Endothelial cell of umbilical vein (primary cell): ENCODE measurements around the gene AMH. TPM values are rescaled to one million over a fixed set of nuclear protein-coding genes. Genes with fewer than 3 reads are reported as not detected.

Source experiments
- BruUV-seq: library from RNA; stranded (reverse); fragments of 400-500 nt; replicated peaks from 2 replicates; lab custom pipeline; 2021; lab: Mats Ljungman, UMichigan
- CTCF ChIA-PET: fragments of 300-600, 350-600 bp; sonication (Branson Sonifier 250); formaldehyde crosslinking; loops from one replicate; lab custom pipeline; 2021; ENCODE audit warnings: antibody characterized with exemption, inconsistent platforms; lab: Charles Lee
- POLR2A ChIA-PET: fragments of 300-600, 350-600 bp; sonication (Branson Sonifier 250); formaldehyde crosslinking; loops from one replicate; lab custom pipeline; 2021; ENCODE audit warnings: antibody characterized with exemption, inconsistent platforms; lab: Charles Lee
- DNase-seq: peaks from one replicate; pipeline ENCODE4 v3.0.0-alpha.2; 2011; ENCODE audit warnings: low read depth, low spot score
- FAIRE-seq: peaks from 2 replicates; lab custom pipeline; 2011; peaks lifted over from hg19 to GRCh38; lab: Jason Lieb, UNC
- H2AFZ ChIP-seq: 2 replicates; pipeline ENCODE4 v1.6.0; 2012; ENCODE audit warnings: low read depth, low read length, control low read depth, inconsistent platforms
- H3K27ac ChIP-seq: 2 replicates; pipeline ENCODE4 v1.5.1; 2011; ENCODE audit warnings: low read depth, mild to moderate bottlenecking, control low read depth, low read length, moderate library complexity; ENCODE audit not compliant: insufficient read depth
- H3K27me3 ChIP-seq, 2 experiments: 2 replicates each; pipeline versions ENCODE4 v1.6.0 to v1.6.1; 2011; ENCODE audit warnings: low read length in 2 of 2, mixed read lengths in 1 of 2; ENCODE audit not compliant: control insufficient read depth in 2 of 2, insufficient read depth in 2 of 2
- H3K36me3 ChIP-seq, 2 experiments: 2 replicates in 1 of 2; 3 replicates in 1 of 2; pipeline ENCODE4 v1.5.1; 2011; ENCODE audit warnings: low read length in 2 of 2, mild to moderate bottlenecking in 1 of 2, moderate library complexity in 1 of 2; ENCODE audit not compliant: control insufficient read depth in 2 of 2, insufficient read depth in 2 of 2; ENCODE audit errors: extremely low read depth in 1 of 2
- H3K4me1 ChIP-seq: 3 replicates; pipeline ENCODE4 v1.5.1; 2011; ENCODE audit warnings: mild to moderate bottlenecking, low read length; ENCODE audit not compliant: control insufficient read depth, insufficient read depth; ENCODE audit errors: extremely low read depth
- H3K4me2 ChIP-seq: 2 replicates; pipeline ENCODE4 v1.6.1; 2011; ENCODE audit warnings: low read length, control low read depth, mixed read lengths; ENCODE audit not compliant: insufficient read depth
- H3K4me3 ChIP-seq, 3 experiments: fragments of 200-600 bp in 1 of 3; sonication (generic), shearing (Covaris generic) in 1 of 3; replicated peaks in 1 of 3; 2 replicates each; pipeline ENCODE4 v1.5.1; 2011 to 2016; ENCODE audit warnings: control low read depth in 3 of 3, low read length in 3 of 3, mild to moderate bottlenecking in 2 of 3, inconsistent platforms in 1 of 3, low read depth in 1 of 3, moderate library complexity in 1 of 3; ENCODE audit not compliant: insufficient read depth in 1 of 3
- H3K79me2 ChIP-seq: 2 replicates; pipeline ENCODE4 v1.6.0; 2012; ENCODE audit warnings: low read length, inconsistent platforms; ENCODE audit not compliant: control insufficient read depth, insufficient read depth
- H3K9ac ChIP-seq: replicated peaks from 2 replicates; pipeline ENCODE3; 2011; ENCODE audit warnings: low read length, control low read depth; ENCODE audit not compliant: insufficient read depth; ENCODE audit errors: extremely low read depth
- H3K9me1 ChIP-seq: replicated peaks from 3 replicates; pipeline ENCODE4 v1.6.0; 2011; ENCODE audit warnings: mild to moderate bottlenecking, low read length; ENCODE audit not compliant: control insufficient read depth, insufficient read depth; ENCODE audit errors: extremely low read depth
- H3K9me3 ChIP-seq: replicated peaks from 2 replicates; pipeline ENCODE4 v1.5.1; 2012; ENCODE audit warnings: low read length, inconsistent platforms; ENCODE audit not compliant: control insufficient read depth, insufficient read depth
- H4K20me1 ChIP-seq: replicated peaks from 2 replicates; pipeline ENCODE3; 2011; ENCODE audit warnings: mild to moderate bottlenecking, low read length; ENCODE audit not compliant: control insufficient read depth, insufficient read depth; ENCODE audit errors: extremely low read depth
- EZH2 ChIP-seq: IDR thresholded peaks from 2 replicates; pipeline ENCODE4 v1.6.1; 2012; ENCODE audit warnings: borderline replicate concordance, low read depth, mild to moderate bottlenecking, moderate library complexity, low read length, inconsistent platforms; ENCODE audit not compliant: severe bottlenecking
- FOS ChIP-seq: IDR thresholded peaks from 2 replicates; pipeline ENCODE4 v1.6.1; 2011; ENCODE audit warnings: mild to moderate bottlenecking, low read length, moderate library complexity, borderline replicate concordance; ENCODE audit not compliant: insufficient read depth
- GATA2 ChIP-seq: IDR thresholded peaks from 2 replicates; pipeline ENCODE4 v1.7.0; 2011; ENCODE audit warnings: low read depth, mild to moderate bottlenecking, moderate library complexity, mixed read lengths, low read length; ENCODE audit not compliant: insufficient read length, insufficient read depth
- JUN ChIP-seq: IDR thresholded peaks from 2 replicates; pipeline ENCODE4 v1.6.1; 2011; ENCODE audit warnings: borderline replicate concordance, low read depth; ENCODE audit not compliant: insufficient read length, insufficient read depth
- MYC ChIP-seq: IDR thresholded peaks from one replicate; pipeline ENCODE4 v1.6.1; 2011; ENCODE audit warnings: mild to moderate bottlenecking, low read depth, low read length
- POLR2A ChIP-seq: IDR thresholded peaks from 2 replicates; pipeline ENCODE4 v1.6.1; 2012; ENCODE audit warnings: low read depth, mild to moderate bottlenecking, control low read depth, low read length
- POLR2AphosphoS5 ChIP-seq: IDR thresholded peaks from 2 replicates; pipeline ENCODE4 v1.6.1; 2012; ENCODE audit warnings: low read depth, mild to moderate bottlenecking, control low read depth, low read length, moderate library complexity; ENCODE audit not compliant: insufficient read depth
- dilution Hi-C: fragments of 300-500 bp; cut with MboI; formaldehyde crosslinking; loops from one replicate; pipeline ENCODE4 v1.15.0; 2019; ENCODE audit warnings: low sequenced_read_pairs; ENCODE audit not compliant: extremely low pct_ligation_motif_present
- intact Hi-C: fragments of 100-400 bp; cut with micrococcal nuclease; formaldehyde crosslinking; loops from one replicate; pipeline ENCODE4 v1.10.0; 2022
- polyA plus RNA-seq, 4 experiments: library from polyadenylated mRNA; depleted of rRNA in 3 of 4; stranded (reverse) in 3 of 4; unstranded in 1 of 4; fragments of >200 nt; gene quantifications; 2 replicates each; pipeline versions ENCODE4 v1.2.1 to v1.2.3, GENCODE V29; 2011 to 2012; ENCODE audit warnings: missing spikeins in 1 of 4
- total RNA-seq: library from RNA; stranded (reverse); gene quantifications from 2 replicates; pipeline ENCODE4 v1.2.3, GENCODE V29; 2021
- TF ChIP-seq, protein P1 (sequence below): IDR thresholded peaks from 2 replicates; pipeline ENCODE4 v1.6.1; 2011; ENCODE audit not compliant: insufficient read depth, insufficient read length
- TF ChIP-seq, protein P2 (sequence below), 2 donors: IDR thresholded peaks; 1 replicate in 1 of 2; 2 replicates in 1 of 2; pipeline ENCODE4 v1.5.1; 2011; ENCODE audit warnings: low read length in 2 of 2, mild to moderate bottlenecking in 2 of 2, moderate library complexity in 2 of 2, control low read depth in 1 of 2, inconsistent platforms in 1 of 2, low read depth in 1 of 2; ENCODE audit not compliant: insufficient read depth in 1 of 2; ENCODE audit errors: extremely low read depth in 1 of 2

The AMH gene
- total and polyA plus RNA-seq, 2 donors (not counting 3 experiments of a cell fraction or from before 2014, with no cell fraction given), result 3.3 to 9.6 TPM

DNA sequence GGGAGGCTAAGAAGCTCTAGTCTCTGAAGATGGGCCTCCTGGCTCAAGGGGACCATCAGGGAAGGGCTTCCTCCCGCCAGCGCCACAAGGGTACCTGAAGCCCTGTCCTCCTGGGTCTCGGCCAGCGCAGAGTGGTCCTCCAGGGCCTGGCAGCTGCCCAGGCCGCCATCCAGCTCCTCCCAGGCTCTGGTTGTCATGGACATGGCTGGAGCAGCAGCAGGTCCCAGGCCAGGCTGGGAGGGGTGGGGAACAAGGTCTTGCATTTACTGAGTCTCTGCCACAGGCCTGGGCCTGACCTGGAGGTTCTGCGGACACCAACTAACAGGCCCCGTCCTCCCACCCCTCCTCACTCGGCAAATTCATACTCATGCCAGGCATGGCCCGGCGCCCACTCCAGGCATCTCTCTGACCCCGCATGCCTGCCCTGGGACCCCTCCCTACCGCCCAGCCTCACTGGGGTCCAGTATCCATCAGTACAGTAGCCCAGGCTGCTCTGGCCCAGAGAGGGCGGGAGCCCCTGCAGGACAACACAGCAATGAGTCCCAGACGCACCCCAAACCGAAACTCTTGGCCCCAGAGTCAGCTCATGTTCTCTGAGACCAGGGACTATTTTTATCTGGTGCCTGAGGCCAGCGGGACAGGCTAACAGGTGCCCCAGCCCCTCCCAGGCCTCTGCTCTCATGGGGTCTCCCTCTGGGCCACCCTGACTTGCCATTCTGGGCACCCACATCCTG is 6.2 kb downstream of the AMH start:
- FAIRE-seq (no peak), DNase-seq (no peak)
- Histone ChIP-seq H3K4me2 (no peak overlapping the region), H3K4me3 (no peak overlapping the region), H4K20me1 (no peaks in the 10 kb centered on the region), H3K9me1 (no peaks in the 10 kb centered on the region), H3K9ac (no peak overlapping the region), H3K9me3 (no peaks in the 10 kb centered on the region), H3K27me3 (peaks cover 21 to 36% of the 10 kb centered on the region in 2 experiments), H3K79me2 (no peaks in the 10 kb centered on the region), H3K4me1 (peaks cover 11% of the 10 kb centered on the region), H2AFZ (no peak overlapping the region), H3K36me3 (no peaks in the 10 kb centered on the region), H3K27ac (no peak overlapping the region)
- TF ChIP-seq POLR2A, result no peak
- TF ChIP-seq MYC, result no peak
- TF ChIP-seq POLR2AphosphoS5, result no peak
- no peak for TF ChIP-seq FOS
- TF ChIP-seq JUN, result no peak
- TF ChIP-seq GATA2, result no peak
- TF ChIP-seq, protein P1, sequence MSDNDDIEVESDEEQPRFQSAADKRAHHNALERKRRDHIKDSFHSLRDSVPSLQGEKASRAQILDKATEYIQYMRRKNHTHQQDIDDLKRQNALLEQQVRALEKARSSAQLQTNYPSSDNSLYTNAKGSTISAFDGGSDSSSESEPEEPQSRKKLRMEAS, result no peak
- TF ChIP-seq, protein P2, sequence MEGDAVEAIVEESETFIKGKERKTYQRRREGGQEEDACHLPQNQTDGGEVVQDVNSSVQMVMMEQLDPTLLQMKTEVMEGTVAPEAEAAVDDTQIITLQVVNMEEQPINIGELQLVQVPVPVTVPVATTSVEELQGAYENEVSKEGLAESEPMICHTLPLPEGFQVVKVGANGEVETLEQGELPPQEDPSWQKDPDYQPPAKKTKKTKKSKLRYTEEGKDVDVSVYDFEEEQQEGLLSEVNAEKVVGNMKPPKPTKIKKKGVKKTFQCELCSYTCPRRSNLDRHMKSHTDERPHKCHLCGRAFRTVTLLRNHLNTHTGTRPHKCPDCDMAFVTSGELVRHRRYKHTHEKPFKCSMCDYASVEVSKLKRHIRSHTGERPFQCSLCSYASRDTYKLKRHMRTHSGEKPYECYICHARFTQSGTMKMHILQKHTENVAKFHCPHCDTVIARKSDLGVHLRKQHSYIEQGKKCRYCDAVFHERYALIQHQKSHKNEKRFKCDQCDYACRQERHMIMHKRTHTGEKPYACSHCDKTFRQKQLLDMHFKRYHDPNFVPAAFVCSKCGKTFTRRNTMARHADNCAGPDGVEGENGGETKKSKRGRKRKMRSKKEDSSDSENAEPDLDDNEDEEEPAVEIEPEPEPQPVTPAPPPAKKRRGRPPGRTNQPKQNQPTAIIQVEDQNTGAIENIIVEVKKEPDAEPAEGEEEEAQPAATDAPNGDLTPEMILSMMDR (IDR thresholded peaks at IDR 0.05; ENCODE audit: extremely low read depth in 1 of 2, insufficient read depth in 1 of 2, low read depth in 1 of 2, low read length in 2 of 2), result no peak
- TF ChIP-seq EZH2, result no peak
- dilution Hi-C loops (no loop called here), intact Hi-C loops (no loop called here)
- POLR2A ChIA-PET, result interaction anchor here (1.5 kb wide), 1 partner anchor 15 kb away, joined by 3 read pairs; no protein-coding TSS in a partner anchor
- CTCF ChIA-PET, result interaction anchor here (0.8 to 3.2 kb wide), 7 partner anchors 11 to 99 kb away, joined by 3 to 15 read pairs (median 4); partner anchors contain the start of gene PLEKHJ1
- no TSS peak for BruUV-seq
